IMR-90 (cell line): ENCODE measurements around the gene ASB4. TPM values are rescaled to one million over a fixed set of nuclear protein-coding genes. Genes with fewer than 3 reads are reported as not detected.

Experiments
- ATAC-seq: fragments of 200-7000 bp; cut with Tn5 transposase; 2 replicates; pipeline ENCODE4 v1.9.1; 2020; ENCODE audit warnings: low read depth, mild to moderate bottlenecking, moderate library complexity
- BruUV-seq: library from RNA; stranded (reverse); fragments of 400-500 nt; replicated peaks from 2 replicates; lab custom pipeline; 2021; lab: Mats Ljungman, UMichigan
- CTCF ChIA-PET: fragments of 300-600 bp; formaldehyde crosslinking; extraction: SDS; loops from one replicate; lab custom pipeline; 2021; ENCODE audit warnings: antibody characterized with exemption; lab: Yijun Ruan, JAX
- POLR2A ChIA-PET: fragments of 300-600 bp; sonication (Branson Sonifier 250); formaldehyde crosslinking; loops from one replicate; lab custom pipeline; 2022; ENCODE audit warnings: antibody characterized with exemption; ENCODE audit not compliant: unreplicated experiment; lab: Charles Lee
- DNase-seq: peaks from one replicate; pipeline ENCODE4 v3.0.0; 2013
- H2AFZ ChIP-seq: replicated peaks from 2 replicates; pipeline ENCODE3; 2013; ENCODE audit warnings: low read length, mild to moderate bottlenecking; ENCODE audit not compliant: poor library complexity
- H2AK5ac ChIP-seq: 2 replicates; pipeline ENCODE4 v1.6.1; 2013; ENCODE audit warnings: low read depth, low read length, inconsistent platforms
- H2AK9ac ChIP-seq: replicated peaks from 2 replicates; pipeline ENCODE3; 2013; ENCODE audit warnings: mild to moderate bottlenecking, low read depth, low read length, moderate library complexity; ENCODE audit not compliant: poor library complexity
- H2BK120ac ChIP-seq: 2 replicates; pipeline ENCODE4 v1.6.1; 2013; ENCODE audit warnings: low read depth, low read length, inconsistent platforms
- H2BK15ac ChIP-seq: 3 replicates; pipeline ENCODE4 v1.6.1; 2013; ENCODE audit warnings: low read depth, low read length, inconsistent platforms
- H2BK20ac ChIP-seq: 2 replicates; pipeline ENCODE4 v1.6.1; 2013; ENCODE audit warnings: low read depth, mild to moderate bottlenecking, inconsistent platforms, low read length, moderate library complexity
- H2BK5ac ChIP-seq: 2 replicates; pipeline ENCODE4 v1.6.1; 2013; ENCODE audit warnings: mild to moderate bottlenecking, low read depth, low read length, inconsistent platforms; ENCODE audit not compliant: poor library complexity, severe bottlenecking
- H3K14ac ChIP-seq: replicated peaks from 2 replicates; pipeline ENCODE4 v1.6.1; 2013; ENCODE audit warnings: low read depth, low read length, inconsistent platforms
- H3K18ac ChIP-seq: 2 replicates; pipeline ENCODE4 v1.6.1; 2013; ENCODE audit warnings: low read depth, low read length, control low read depth
- H3K23ac ChIP-seq: 2 replicates; pipeline ENCODE4 v1.6.1; 2013; ENCODE audit warnings: low read depth, low read length, inconsistent platforms
- H3K27ac ChIP-seq: 2 replicates; pipeline ENCODE4 v1.5.1; 2013; ENCODE audit warnings: mild to moderate bottlenecking, control low read depth, low read length; ENCODE audit not compliant: insufficient read depth
- H3K27me3 ChIP-seq: 2 replicates; pipeline ENCODE4 v1.6.1; 2013; ENCODE audit warnings: low read length; ENCODE audit not compliant: control insufficient read depth, insufficient read depth
- H3K36me3 ChIP-seq: 2 replicates; pipeline ENCODE4 v1.6.1; 2013; ENCODE audit warnings: low read length, mixed read lengths; ENCODE audit not compliant: control insufficient read depth, insufficient read depth
- H3K4ac ChIP-seq: 2 replicates; pipeline ENCODE4 v1.6.1; 2013; ENCODE audit warnings: low read depth, low read length, inconsistent platforms
- H3K4me1 ChIP-seq: 2 replicates; pipeline ENCODE4 v1.6.1; 2013; ENCODE audit warnings: low read length, mixed read lengths; ENCODE audit not compliant: control insufficient read depth, insufficient read depth
- H3K4me2 ChIP-seq: 2 replicates; pipeline ENCODE4 v1.6.1; 2013; ENCODE audit warnings: low read depth, mild to moderate bottlenecking, control low read depth, low read length, moderate library complexity
- H3K4me3 ChIP-seq: 2 replicates; pipeline ENCODE4 v1.5.1; 2013; ENCODE audit warnings: low read depth, mild to moderate bottlenecking, control low read depth, low read length, moderate library complexity; ENCODE audit not compliant: insufficient read depth
- H3K56ac ChIP-seq: 2 replicates; pipeline ENCODE4 v1.6.1; 2013; ENCODE audit warnings: low read length, inconsistent platforms; ENCODE audit not compliant: insufficient read depth; ENCODE audit errors: extremely low read depth
- H3K79me1 ChIP-seq, 2 experiments: 2 replicates each; pipeline ENCODE4 v1.6.1; 2013; ENCODE audit warnings: low read length in 2 of 2, inconsistent platforms in 1 of 2, low read depth in 1 of 2
- H3K9ac ChIP-seq: 2 replicates; pipeline ENCODE4 v1.6.1; 2013; ENCODE audit warnings: low read depth, low read length, control low read depth
- H3K9me1 ChIP-seq: 2 replicates; pipeline ENCODE4 v1.6.1; 2013; ENCODE audit warnings: low read length, inconsistent platforms; ENCODE audit not compliant: insufficient read depth
- H3K9me3 ChIP-seq: 2 replicates; pipeline ENCODE4 v1.6.1; 2013; ENCODE audit warnings: low read length; ENCODE audit not compliant: control insufficient read depth, insufficient read depth
- H4K20me1 ChIP-seq: 2 replicates; pipeline ENCODE4 v1.6.1; 2013; ENCODE audit warnings: low read length, inconsistent platforms; ENCODE audit not compliant: insufficient read depth
- H4K5ac ChIP-seq: 2 replicates; pipeline ENCODE4 v1.6.1; 2013; ENCODE audit warnings: mild to moderate bottlenecking, low read depth, low read length, control low read depth
- H4K8ac ChIP-seq, 2 experiments: 2 replicates each; pipeline ENCODE4 v1.6.1; 2013; ENCODE audit warnings: low read depth in 2 of 2, low read length in 2 of 2, control low read depth in 1 of 2, inconsistent platforms in 1 of 2
- H4K91ac ChIP-seq: 2 replicates; pipeline ENCODE4 v1.6.1; 2013; ENCODE audit warnings: low read depth, low read length, inconsistent platforms; ENCODE audit not compliant: insufficient read depth
- CHD1 ChIP-seq: IDR thresholded peaks from 2 replicates; pipeline ENCODE4 v1.6.1; 2012; ENCODE audit warnings: low read depth, low read length, improper control_type of control experiment
- FOS ChIP-seq: fragments of 150-350 bp; IDR thresholded peaks from 2 replicates; pipeline ENCODE4 v1.6.1; 2016; ENCODE audit warnings: low read depth, low read length
- MAZ ChIP-seq: IDR thresholded peaks from 2 replicates; pipeline ENCODE4 v1.6.1; 2012; ENCODE audit warnings: low read depth, mild to moderate bottlenecking, low read length, improper control_type of control experiment, moderate library complexity, borderline replicate concordance
- POLR2A ChIP-seq: IDR thresholded peaks from 2 replicates; pipeline ENCODE4 v1.6.1; 2012; ENCODE audit warnings: mild to moderate bottlenecking, low read depth, low read length
- SMC3 ChIP-seq: fragments of 150-350 bp; IDR thresholded peaks from 2 replicates; pipeline ENCODE4 v1.6.1; 2016; ENCODE audit warnings: low read depth, mild to moderate bottlenecking, antibody characterized with exemption, low read length, moderate library complexity
- WGBS, 2 experiments: methylation state at CpG; one replicate each; pipeline versions ENCODE4 v1.1.5 to v1.1.7; 2013; ENCODE audit warnings: missing lambda C conversion rate in 2 of 2; ENCODE audit not compliant: insufficient read length in 1 of 2; ENCODE audit errors: extremely low coverage in 2 of 2; 5-methylcytosine and 5-hydroxymethylcytosine counted together
- dilution Hi-C: fragments of 300-500 bp; cut with HindIII; formaldehyde crosslinking; loops from one replicate; pipeline ENCODE4 v1.14.3; 2018; ENCODE audit warnings: low sequenced_read_pairs; ENCODE audit not compliant: unreplicated experiment
- in situ Hi-C: fragments of 300-500 bp; cut with MboI; formaldehyde crosslinking; loops from 3 replicates; pipeline ENCODE4 v1.14.3; 2019; ENCODE audit warnings: low sequenced_read_pairs, inconsistent platforms, mixed read lengths
- intact Hi-C: fragments of 100-400 bp; cut with micrococcal nuclease; formaldehyde crosslinking; loops from 2 replicates; pipeline ENCODE4 v1.10.0; 2022
- polyA plus RNA-seq, 3 experiments: library from polyadenylated mRNA; depleted of rRNA; stranded (reverse); fragments of >200 nt; gene quantifications; 2 replicates each; pipeline ENCODE4 v1.2.3, GENCODE V29; 2012; ENCODE audit warnings: low replicate concordance in 1 of 3
- total RNA-seq: library from RNA; depleted of rRNA; stranded (reverse); fragments of >200 nt; gene quantifications from 2 replicates; pipeline ENCODE4 v1.2.3, GENCODE V29; 2012

Gene ASB4
- total and polyA plus RNA-seq, 2 of the 4 experiments (the other 2 are of a cell fraction) = not detected

DNA sequence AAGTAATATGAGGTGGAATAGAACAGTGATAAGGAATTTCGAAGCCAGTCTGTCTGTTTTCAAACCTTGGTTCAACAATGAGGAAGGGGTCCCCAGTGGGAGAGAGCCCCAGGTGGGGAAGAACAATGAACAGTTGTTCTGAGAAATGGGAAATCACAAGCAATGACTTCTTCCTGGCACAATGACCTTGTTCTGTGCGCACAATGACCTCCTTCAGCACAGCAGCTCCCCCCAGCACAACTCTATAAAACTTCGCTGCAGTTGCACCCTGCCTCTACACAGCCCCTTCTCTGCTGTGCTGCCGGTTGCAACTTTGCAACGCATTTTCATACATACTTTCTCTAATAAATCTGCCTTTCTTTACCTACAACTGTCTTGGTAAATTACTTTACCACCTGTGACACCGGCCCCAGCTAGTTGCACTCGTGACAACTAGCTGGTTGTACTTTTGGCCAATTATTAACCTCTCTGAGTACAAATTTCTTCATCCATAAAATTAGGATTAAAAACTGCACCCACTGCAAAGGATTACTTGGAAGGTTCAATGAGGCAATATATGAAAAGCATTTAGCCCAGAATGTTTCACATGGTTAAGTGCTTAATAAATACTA lies 40.5 kb downstream of the ASB4 start:
- Histone ChIP-seq H2BK15ac (no peak overlapping the region), H3K4me3 (no peak overlapping the region), H3K4me2 (no peak overlapping the region), H3K9me1 (no peaks in the 10 kb centered on the region), H3K56ac (no peak overlapping the region), H3K9me3 (no peaks in the 10 kb centered on the region), H3K4ac (no peak overlapping the region), H4K20me1 (no peaks in the 10 kb centered on the region), H3K14ac (no peak overlapping the region), H2BK20ac (no peak overlapping the region), H3K18ac (no peak overlapping the region), H2AK9ac (no peak overlapping the region), H3K23ac (no peak overlapping the region), H2AK5ac (no peak overlapping the region), H2BK5ac (no peak overlapping the region), H3K9ac (no peak overlapping the region), H3K79me1 (no peaks in the 10 kb centered on the region), H4K5ac (no peak overlapping the region), H2BK120ac (no peak overlapping the region), H3K27me3 (peaks cover 11% of the 10 kb centered on the region), H4K91ac (no peak overlapping the region), H4K8ac (no peak overlapping the region), H2AFZ (no peak overlapping the region), H3K27ac (no peak overlapping the region), H3K36me3 (no peaks in the 10 kb centered on the region), H3K4me1 (no peaks in the 10 kb centered on the region)
- TF ChIP-seq POLR2A (no peak), FOS (no peak), CHD1 (no peak), MAZ (no peak), SMC3 (no peak)
- ATAC-seq (no peak), DNase-seq (no peak)
- ChIA-PET CTCF (interaction anchor here (1.0 to 5.3 kb wide), 5 partner anchors 10 to 163 kb away, joined by 3 to 80 read pairs (median 4); no protein-coding TSS in a partner anchor), POLR2A (no interaction called here)
- dilution Hi-C loops = no loop called here
- no TSS peak for BruUV-seq
- in situ Hi-C loops = no loop called here
- 64% methylated on average over 4 of the region's 7 CpGs; no CpG with 5 or more reads in 1 of the 2 experiments for WGBS, 2 experiments
- intact Hi-C loops = loop anchor here (5.0 kb wide), 1 partner anchor 346 kb away; no protein-coding TSS in a partner anchor
